ENCODE data around the gene MYEOV.

The MYEOV gene

GRCh38 chr11:69267395-69267805 is 26.6 kb upstream of the MYEOV start:
- DNase-seq = no peak

- no peak for DNase-seq
Observed at GRCh38 chr11:69268911-69269310, 25.0 kb upstream of the MYEOV start.

DNA sequence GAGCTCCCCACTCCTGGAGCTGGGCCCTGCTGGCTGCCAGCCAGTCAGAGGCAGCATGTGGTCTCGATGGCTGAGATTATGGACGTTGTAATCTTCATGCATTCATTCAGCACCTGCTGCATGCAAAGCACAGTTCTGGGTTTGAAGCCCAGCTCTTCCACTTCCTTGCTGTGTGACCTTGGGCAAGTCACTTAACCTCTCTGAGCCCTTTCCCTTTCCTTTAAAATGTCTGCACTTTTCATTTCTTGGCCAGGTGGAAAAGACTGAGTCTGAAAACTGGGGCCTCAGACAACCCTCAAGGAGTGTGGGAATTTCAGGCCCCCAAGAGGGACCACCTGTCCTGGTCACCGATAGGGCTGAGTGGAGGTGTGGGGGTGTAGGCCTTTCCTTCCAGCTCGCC is 24.6 kb upstream of the MYEOV start:
- DNase-seq = no peak

DNA sequence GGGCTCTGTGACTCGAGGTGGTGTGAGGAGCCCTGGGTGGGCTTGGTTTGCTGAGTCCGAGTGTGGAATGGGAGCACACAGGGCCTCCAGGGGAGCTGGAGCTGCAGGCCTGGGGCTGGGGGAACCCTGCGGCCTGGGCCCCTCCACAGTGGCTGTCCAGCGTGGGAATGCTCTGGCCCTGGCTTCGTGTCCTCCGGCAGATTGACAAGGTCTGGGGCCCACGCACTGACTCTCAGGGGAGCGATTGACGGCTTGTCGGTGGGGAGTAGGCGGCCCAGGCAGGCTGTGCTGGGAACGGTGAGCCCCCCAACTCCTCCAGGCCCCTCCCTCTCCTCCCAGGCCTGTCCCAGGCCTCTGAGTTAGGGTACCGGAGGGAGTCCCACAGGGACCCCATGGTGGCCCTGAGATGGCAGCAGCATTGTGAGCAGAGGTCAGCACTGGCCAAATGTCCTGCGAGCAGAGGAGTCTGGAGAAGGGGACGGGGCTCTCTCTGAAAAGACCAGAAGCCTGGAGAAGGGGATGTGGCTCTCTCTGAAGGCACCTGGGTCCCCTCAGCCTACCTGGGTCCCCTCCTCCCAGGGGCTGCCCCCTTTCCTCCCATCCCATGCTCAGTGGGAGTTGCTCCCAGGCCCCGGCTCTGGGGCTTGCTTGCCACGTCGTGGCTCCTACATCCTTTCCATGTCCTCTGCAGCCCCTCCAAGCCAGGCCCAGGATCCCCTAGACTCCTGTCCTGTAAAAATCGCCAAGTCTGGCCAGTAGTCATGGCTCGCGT is 23.8 kb upstream of the MYEOV start:
- DNase-seq = no peak

- peak; percentile 41 for DNase-seq
Observed at GRCh38 chr11:69270941-69271340, 23.0 kb upstream of the MYEOV start.

DNA sequence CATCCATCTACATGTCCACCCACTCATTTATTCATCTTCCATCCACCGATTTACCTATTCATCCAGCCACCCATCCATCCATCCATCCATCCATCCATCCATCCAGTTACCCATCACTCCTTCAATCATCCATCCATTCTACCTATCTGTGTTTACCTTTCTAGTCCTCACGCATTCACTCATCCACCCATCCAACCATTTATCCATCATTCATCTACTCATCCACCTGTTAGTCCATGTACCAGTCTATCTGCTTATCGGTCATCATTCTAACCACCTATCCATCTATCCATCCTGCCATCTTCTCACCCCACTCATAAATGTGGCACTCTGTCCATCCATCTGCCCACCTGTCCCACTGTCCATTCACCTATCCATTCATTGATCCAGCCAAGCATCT is 21.9 kb upstream of the MYEOV start:
- no peak for DNase-seq

GRCh38 chr11:69272831-69273485 is 21.0 kb upstream of the MYEOV start:
- DNase-seq = no peak

DNA sequence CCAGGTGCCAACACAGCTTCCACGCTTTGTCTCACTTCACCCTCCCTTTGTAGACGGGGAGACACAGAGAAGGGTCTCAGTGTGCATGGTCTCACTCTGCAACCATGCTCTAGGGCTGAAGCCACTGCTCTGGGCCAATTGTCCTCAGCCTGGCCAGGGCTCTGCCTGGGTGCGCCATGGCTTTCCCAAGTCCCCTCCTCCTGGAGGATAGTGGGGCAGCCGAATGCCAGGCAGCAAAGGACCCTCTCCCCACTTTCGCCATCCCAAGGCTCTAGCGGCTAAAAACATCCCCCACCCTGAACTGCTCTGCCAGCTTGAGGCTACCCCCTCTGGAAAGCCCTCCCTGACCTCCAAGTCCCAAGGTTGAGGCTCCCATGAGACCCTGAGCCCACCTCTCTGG is 20.4 kb upstream of the MYEOV start:
- DNase-seq = no peak

- no peak for DNase-seq
Observed at GRCh38 chr11:69274531-69275016, 19.4 kb upstream of the MYEOV start.

GRCh38 chr11:69275178-69275577 is 18.8 kb upstream of the MYEOV start:
- DNase-seq = no peak

GRCh38 chr11:69276165-69276564 is 17.8 kb upstream of the MYEOV start:
- no peak for DNase-seq

GRCh38 chr11:69277074-69277809 is 16.7 kb upstream of the MYEOV start:
- no peak for DNase-seq

GRCh38 chr11:69278091-69278867 is 15.7 kb upstream of the MYEOV start:
- DNase-seq = no peak

- DNase-seq = no peak
Observed at GRCh38 chr11:69280451-69280850, 13.5 kb upstream of the MYEOV start.

- no peak for DNase-seq
Observed at GRCh38 chr11:69280994-69281393, 13.0 kb upstream of the MYEOV start.

GRCh38 chr11:69283446-69283845 is 10.5 kb upstream of the MYEOV start:
- no peak for DNase-seq

GRCh38 chr11:69284081-69284511 is 9.9 kb upstream of the MYEOV start:
- no peak for DNase-seq

DNA sequence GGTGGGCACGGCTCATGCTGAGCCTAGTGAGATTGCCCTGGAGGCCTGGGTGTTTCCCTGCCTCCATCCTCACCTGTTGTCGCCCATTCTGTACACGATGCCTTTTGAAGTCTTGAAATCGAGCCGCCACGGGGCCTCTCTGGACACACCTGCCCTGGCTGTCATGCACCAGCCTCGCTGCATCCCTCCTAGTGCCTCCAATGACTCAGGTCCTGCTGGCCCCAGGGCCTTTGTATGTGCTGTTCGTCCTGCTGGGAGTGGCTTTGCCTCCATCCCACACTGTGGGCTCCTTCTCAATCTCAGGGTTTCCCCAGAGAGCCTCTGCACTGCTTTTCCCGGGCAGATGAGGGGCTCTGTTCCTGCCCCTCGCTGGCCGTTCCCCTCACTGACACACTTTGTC is 8.9 kb upstream of the MYEOV start:
- no peak for DNase-seq

GRCh38 chr11:69285766-69286165 is 8.2 kb upstream of the MYEOV start:
- no peak for DNase-seq

- DNase-seq = no peak
Observed at GRCh38 chr11:69286374-69287371, 7.3 kb upstream of the MYEOV start.

All from NCI-H524 treated with DMSO at 0.1 percent for 48 hours (cell line).